HG03045 (cell line): Measurements from ENCODE around the gene TRAF3.

Experiments
- ATAC-seq: cut with Tn5 transposase; IDR thresholded peaks from one replicate; pipeline ENCODE4 v1.9.1; 2021; ENCODE audit warnings: mild to moderate bottlenecking, moderate library complexity; ENCODE audit not compliant: unreplicated experiment

Gene TRAF3

GRCh38 chr14:102777711-102778337 lies 575 bp downstream of the TRAF3 start:
- ATAC-seq = peak; percentile 22

GRCh38 chr14:102778338-102779083 lies 1.3 kb downstream of the TRAF3 start:
- ATAC-seq = no peak

- ATAC-seq = no peak
These were observed 1.8 kb downstream of the TRAF3 start for GRCh38 chr14:102779084-102779462.

GRCh38 chr14:102779574-102780315 lies 2.5 kb downstream of the TRAF3 start:
- ATAC-seq = no peak

- ATAC-seq = no peak
These were observed 3.8 kb downstream of the TRAF3 start for GRCh38 chr14:102781063-102781462.

- no peak for ATAC-seq
These were observed 5.7 kb downstream of the TRAF3 start for GRCh38 chr14:102782974-102783373.

GRCh38 chr14:102784892-102785594 lies 7.8 kb downstream of the TRAF3 start:
- no peak for ATAC-seq

GRCh38 chr14:102785595-102785963 lies 8.3 kb downstream of the TRAF3 start:
- ATAC-seq = no peak

- no peak for ATAC-seq
These were observed 9.5 kb downstream of the TRAF3 start for GRCh38 chr14:102786768-102787167.

GRCh38 chr14:102789349-102789748 lies 12.1 kb downstream of the TRAF3 start:
- ATAC-seq = no peak

GRCh38 chr14:102793531-102794328 lies 16.5 kb downstream of the TRAF3 start:
- ATAC-seq = no peak

- no peak for ATAC-seq
These were observed 18.0 kb downstream of the TRAF3 start for GRCh38 chr14:102795060-102795925.

- ATAC-seq = no peak
These were observed 19.5 kb downstream of the TRAF3 start for GRCh38 chr14:102796661-102797190.

- ATAC-seq = no peak
These were observed 21.7 kb downstream of the TRAF3 start for GRCh38 chr14:102798926-102799325.

- ATAC-seq = no peak
These were observed 22.7 kb downstream of the TRAF3 start for GRCh38 chr14:102799684-102800562.

GRCh38 chr14:102802834-102803523 lies 25.7 kb downstream of the TRAF3 start:
- no peak for ATAC-seq

GRCh38 chr14:102804858-102805257 lies 27.6 kb downstream of the TRAF3 start:
- no peak for ATAC-seq

- no peak for ATAC-seq
These were observed 28.2 kb downstream of the TRAF3 start for GRCh38 chr14:102805371-102805891.
